MM.1S (cell line): Measurements from ENCODE around the gene CDK16.

Source experiments
- CTCF ChIP-seq: fragments of 300-600 bp; sonication (generic); IDR thresholded peaks from 2 replicates; pipeline ENCODE4 v1.5.1; 2016; ENCODE audit warnings: antibody characterized with exemption, low read length, mixed read lengths
- EZH2 ChIP-seq: fragments of 300-600 bp; sonication (generic); optimal IDR thresholded peaks from 2 replicates; pipeline ENCODE3; 2017; ENCODE audit warnings: low read depth, mild to moderate bottlenecking, antibody characterized with exemption, low read length, mixed read lengths
- EZH2phosphoT487 ChIP-seq: fragments of 300-600 bp; sonication (generic); IDR thresholded peaks from 2 replicates; pipeline ENCODE4 v1.6.1; 2018; ENCODE audit warnings: antibody characterized with exemption, low read length

- TF ChIP-seq EZH2 (no peak), CTCF (no peak), EZH2phosphoT487 (no peak)
Observed at GRCh38 chrX:47210661-47211425, 7.6 kb upstream of the CDK16 start.
